ENCODE measurements around the gene NGRN.

- no peak for TF ChIP-seq CTCF (conservative IDR thresholded peaks at IDR 0.05 in 1 of 2, IDR thresholded peaks at IDR 0.05 in 1 of 2; ENCODE audit: low read depth in 1 of 2, low read length in 2 of 2)
- TF ChIP-seq EZH2 (IDR thresholded peaks at IDR 0.05; ENCODE audit: low read length, missing control alignments), result no peak
These were observed 41.1 kb downstream of the NGRN start for GRCh38 chr15:90306560-90306959.

Measured in fibroblast of lung (primary cell).